IMR-90 (cell line): Measurements from ENCODE around the gene NEMP1. TPM values are rescaled to one million over a fixed set of nuclear protein-coding genes. Genes with fewer than 3 reads are reported as not detected.

ENCODE experiments used
- ATAC-seq: fragments of 200-7000 bp; cut with Tn5 transposase; 2 replicates; pipeline ENCODE4 v1.9.1; 2020; ENCODE audit warnings: low read depth, mild to moderate bottlenecking, moderate library complexity
- BruUV-seq: library from RNA; stranded (reverse); fragments of 400-500 nt; replicated peaks from 2 replicates; lab custom pipeline; 2021; lab: Mats Ljungman, UMichigan
- CTCF ChIA-PET: fragments of 300-600 bp; formaldehyde crosslinking; extraction: SDS; loops from one replicate; lab custom pipeline; 2021; ENCODE audit warnings: antibody characterized with exemption; lab: Yijun Ruan, JAX
- POLR2A ChIA-PET: fragments of 300-600 bp; sonication (Branson Sonifier 250); formaldehyde crosslinking; loops from one replicate; lab custom pipeline; 2022; ENCODE audit warnings: antibody characterized with exemption; ENCODE audit not compliant: unreplicated experiment; lab: Charles Lee
- DNase-seq: peaks from one replicate; pipeline ENCODE4 v3.0.0; 2013
- H2AFZ ChIP-seq: replicated peaks from 2 replicates; pipeline ENCODE3; 2013; ENCODE audit warnings: low read length, mild to moderate bottlenecking; ENCODE audit not compliant: poor library complexity
- H2AK5ac ChIP-seq: 2 replicates; pipeline ENCODE4 v1.6.1; 2013; ENCODE audit warnings: low read depth, low read length, inconsistent platforms
- H2AK9ac ChIP-seq: replicated peaks from 2 replicates; pipeline ENCODE3; 2013; ENCODE audit warnings: mild to moderate bottlenecking, low read depth, low read length, moderate library complexity; ENCODE audit not compliant: poor library complexity
- H2BK120ac ChIP-seq: 2 replicates; pipeline ENCODE4 v1.6.1; 2013; ENCODE audit warnings: low read depth, low read length, inconsistent platforms
- H2BK15ac ChIP-seq: 3 replicates; pipeline ENCODE4 v1.6.1; 2013; ENCODE audit warnings: low read depth, low read length, inconsistent platforms
- H2BK20ac ChIP-seq: 2 replicates; pipeline ENCODE4 v1.6.1; 2013; ENCODE audit warnings: low read depth, mild to moderate bottlenecking, inconsistent platforms, low read length, moderate library complexity
- H2BK5ac ChIP-seq: 2 replicates; pipeline ENCODE4 v1.6.1; 2013; ENCODE audit warnings: mild to moderate bottlenecking, low read depth, low read length, inconsistent platforms; ENCODE audit not compliant: poor library complexity, severe bottlenecking
- H3K14ac ChIP-seq: replicated peaks from 2 replicates; pipeline ENCODE4 v1.6.1; 2013; ENCODE audit warnings: low read depth, low read length, inconsistent platforms
- H3K18ac ChIP-seq: 2 replicates; pipeline ENCODE4 v1.6.1; 2013; ENCODE audit warnings: low read depth, low read length, control low read depth
- H3K23ac ChIP-seq: 2 replicates; pipeline ENCODE4 v1.6.1; 2013; ENCODE audit warnings: low read depth, low read length, inconsistent platforms
- H3K27ac ChIP-seq: 2 replicates; pipeline ENCODE4 v1.5.1; 2013; ENCODE audit warnings: mild to moderate bottlenecking, control low read depth, low read length; ENCODE audit not compliant: insufficient read depth
- H3K27me3 ChIP-seq: 2 replicates; pipeline ENCODE4 v1.6.1; 2013; ENCODE audit warnings: low read length; ENCODE audit not compliant: control insufficient read depth, insufficient read depth
- H3K36me3 ChIP-seq: 2 replicates; pipeline ENCODE4 v1.6.1; 2013; ENCODE audit warnings: low read length, mixed read lengths; ENCODE audit not compliant: control insufficient read depth, insufficient read depth
- H3K4ac ChIP-seq: 2 replicates; pipeline ENCODE4 v1.6.1; 2013; ENCODE audit warnings: low read depth, low read length, inconsistent platforms
- H3K4me1 ChIP-seq: 2 replicates; pipeline ENCODE4 v1.6.1; 2013; ENCODE audit warnings: low read length, mixed read lengths; ENCODE audit not compliant: control insufficient read depth, insufficient read depth
- H3K4me2 ChIP-seq: 2 replicates; pipeline ENCODE4 v1.6.1; 2013; ENCODE audit warnings: low read depth, mild to moderate bottlenecking, control low read depth, low read length, moderate library complexity
- H3K4me3 ChIP-seq: 2 replicates; pipeline ENCODE4 v1.5.1; 2013; ENCODE audit warnings: low read depth, mild to moderate bottlenecking, control low read depth, low read length, moderate library complexity; ENCODE audit not compliant: insufficient read depth
- H3K56ac ChIP-seq: 2 replicates; pipeline ENCODE4 v1.6.1; 2013; ENCODE audit warnings: low read length, inconsistent platforms; ENCODE audit not compliant: insufficient read depth; ENCODE audit errors: extremely low read depth
- H3K79me1 ChIP-seq, 2 experiments: 2 replicates each; pipeline ENCODE4 v1.6.1; 2013; ENCODE audit warnings: low read length in 2 of 2, inconsistent platforms in 1 of 2, low read depth in 1 of 2
- H3K9ac ChIP-seq: 2 replicates; pipeline ENCODE4 v1.6.1; 2013; ENCODE audit warnings: low read depth, low read length, control low read depth
- H3K9me1 ChIP-seq: 2 replicates; pipeline ENCODE4 v1.6.1; 2013; ENCODE audit warnings: low read length, inconsistent platforms; ENCODE audit not compliant: insufficient read depth
- H3K9me3 ChIP-seq: 2 replicates; pipeline ENCODE4 v1.6.1; 2013; ENCODE audit warnings: low read length; ENCODE audit not compliant: control insufficient read depth, insufficient read depth
- H4K20me1 ChIP-seq: 2 replicates; pipeline ENCODE4 v1.6.1; 2013; ENCODE audit warnings: low read length, inconsistent platforms; ENCODE audit not compliant: insufficient read depth
- H4K5ac ChIP-seq: 2 replicates; pipeline ENCODE4 v1.6.1; 2013; ENCODE audit warnings: mild to moderate bottlenecking, low read depth, low read length, control low read depth
- H4K8ac ChIP-seq, 2 experiments: 2 replicates each; pipeline ENCODE4 v1.6.1; 2013; ENCODE audit warnings: low read depth in 2 of 2, low read length in 2 of 2, control low read depth in 1 of 2, inconsistent platforms in 1 of 2
- H4K91ac ChIP-seq: 2 replicates; pipeline ENCODE4 v1.6.1; 2013; ENCODE audit warnings: low read depth, low read length, inconsistent platforms; ENCODE audit not compliant: insufficient read depth
- BHLHE40 ChIP-seq: fragments of 150-350 bp; IDR thresholded peaks from 2 replicates; pipeline ENCODE4 v1.6.1; 2016; ENCODE audit warnings: mild to moderate bottlenecking, low read depth, low read length
- CEBPB ChIP-seq: IDR thresholded peaks from 2 replicates; pipeline ENCODE4 v1.6.1; 2012; ENCODE audit warnings: low read depth, low read length, improper control_type of control experiment
- CHD1 ChIP-seq: IDR thresholded peaks from 2 replicates; pipeline ENCODE4 v1.6.1; 2012; ENCODE audit warnings: low read depth, low read length, improper control_type of control experiment
- FOS ChIP-seq: fragments of 150-350 bp; IDR thresholded peaks from 2 replicates; pipeline ENCODE4 v1.6.1; 2016; ENCODE audit warnings: low read depth, low read length
- MXI1 ChIP-seq: IDR thresholded peaks from 2 replicates; pipeline ENCODE4 v1.6.1; 2012; ENCODE audit warnings: low read depth, mild to moderate bottlenecking, low read length, moderate library complexity, borderline replicate concordance
- NFE2L2 ChIP-seq: fragments of 150-350 bp; IDR thresholded peaks from 2 replicates; pipeline ENCODE4 v1.6.1; 2016; ENCODE audit warnings: low read depth, mild to moderate bottlenecking, low read length
- POLR2A ChIP-seq: IDR thresholded peaks from 2 replicates; pipeline ENCODE4 v1.6.1; 2012; ENCODE audit warnings: mild to moderate bottlenecking, low read depth, low read length
- RAD21 ChIP-seq: IDR thresholded peaks from 2 replicates; pipeline ENCODE4 v1.6.1; 2012; ENCODE audit warnings: low read length, improper control_type of control experiment
- RCOR1 ChIP-seq: IDR thresholded peaks from 2 replicates; pipeline ENCODE4 v1.6.1; 2012; ENCODE audit warnings: mild to moderate bottlenecking, low read length, improper control_type of control experiment; ENCODE audit not compliant: insufficient replicate concordance
- SMC3 ChIP-seq: fragments of 150-350 bp; IDR thresholded peaks from 2 replicates; pipeline ENCODE4 v1.6.1; 2016; ENCODE audit warnings: low read depth, mild to moderate bottlenecking, antibody characterized with exemption, low read length, moderate library complexity
- WGBS, 2 experiments: methylation state at CpG; one replicate each; pipeline versions ENCODE4 v1.1.5 to v1.1.7; 2013; ENCODE audit warnings: missing lambda C conversion rate in 2 of 2; ENCODE audit not compliant: insufficient read length in 1 of 2; ENCODE audit errors: extremely low coverage in 2 of 2; 5-methylcytosine and 5-hydroxymethylcytosine counted together
- dilution Hi-C: fragments of 300-500 bp; cut with HindIII; formaldehyde crosslinking; loops from one replicate; pipeline ENCODE4 v1.14.3; 2018; ENCODE audit warnings: low sequenced_read_pairs; ENCODE audit not compliant: unreplicated experiment
- in situ Hi-C: fragments of 300-500 bp; cut with MboI; formaldehyde crosslinking; loops from 3 replicates; pipeline ENCODE4 v1.14.3; 2019; ENCODE audit warnings: low sequenced_read_pairs, inconsistent platforms, mixed read lengths
- intact Hi-C: fragments of 100-400 bp; cut with micrococcal nuclease; formaldehyde crosslinking; loops from 2 replicates; pipeline ENCODE4 v1.10.0; 2022
- polyA plus RNA-seq, 3 experiments: library from polyadenylated mRNA; depleted of rRNA; stranded (reverse); fragments of >200 nt; gene quantifications; 2 replicates each; pipeline ENCODE4 v1.2.3, GENCODE V29; 2012; ENCODE audit warnings: low replicate concordance in 1 of 3
- total RNA-seq: library from RNA; depleted of rRNA; stranded (reverse); fragments of >200 nt; gene quantifications from 2 replicates; pipeline ENCODE4 v1.2.3, GENCODE V29; 2012
- TF ChIP-seq, protein P1 (sequence below): fragments of 150-350 bp; IDR thresholded peaks from 2 replicates; pipeline ENCODE4 v1.6.1; 2017; ENCODE audit warnings: mild to moderate bottlenecking, antibody characterized with exemption, low read length, low read depth
- TF ChIP-seq, protein P2 (sequence below): conservative IDR thresholded peaks from 2 replicates; pipeline ENCODE4 v1.5.1; 2012; ENCODE audit warnings: mild to moderate bottlenecking, low read depth, low read length, improper control_type of control experiment

The NEMP1 gene
- total and polyA plus RNA-seq, 2 of the 4 experiments (the other 2 are of a cell fraction): 8.9 to 10.9 TPM

DNA sequence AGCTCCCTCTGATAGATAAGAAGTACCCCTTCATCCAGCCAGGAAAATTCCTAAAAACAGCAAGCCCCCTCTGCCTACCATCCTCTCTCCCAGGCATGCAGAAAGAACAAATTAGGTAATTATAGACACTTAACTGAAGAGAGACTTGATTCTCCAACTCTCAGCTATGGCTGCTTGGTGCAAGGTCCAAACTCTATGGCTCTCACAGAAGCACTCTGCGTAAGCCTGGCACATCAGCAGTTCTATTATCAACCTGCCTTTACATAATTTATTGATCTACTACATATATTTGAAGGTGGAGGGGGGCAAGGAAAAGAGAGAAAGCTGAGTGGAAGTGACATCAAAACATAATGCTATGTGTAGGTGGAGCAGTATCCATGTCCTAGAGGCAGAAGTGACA lies 27.6 kb downstream of the NEMP1 start:
- Histone ChIP-seq H3K27me3 (peaks cover 14% of the 10 kb centered on the region), H3K79me1 (no peaks in the 10 kb centered on the region), H3K4me1 (peaks cover 3% of the 10 kb centered on the region; the same call in 1 of the 2 replicates), H3K23ac (no peak overlapping the region), H2AFZ (no peak overlapping the region), H3K9me3 (no peaks in the 10 kb centered on the region), H4K91ac (no peak overlapping the region), H3K27ac (no peak overlapping the region), H4K20me1 (peaks cover 10% of the 10 kb centered on the region; the same call in 1 of the 2 replicates), H3K36me3 (no peaks in the 10 kb centered on the region), H3K18ac (no peak overlapping the region), H4K8ac (no peak overlapping the region), H3K9ac (no peak overlapping the region), H2BK5ac (no peak overlapping the region), H3K14ac (no peak overlapping the region), H2AK9ac (no peak overlapping the region), H3K9me1 (no peaks in the 10 kb centered on the region; the same call in 1 of the 2 replicates), H3K4me2 (no peak overlapping the region), H2BK20ac (no peak overlapping the region), H3K56ac (no peak overlapping the region), H2BK15ac (no peak overlapping the region), H3K4ac (no peak overlapping the region), H2BK120ac (no peak overlapping the region), H2AK5ac (no peak overlapping the region), H3K4me3 (no peak overlapping the region), H4K5ac (no peak overlapping the region)
- CTCF ChIA-PET: interaction anchor here (1.2 kb wide), 1 partner anchor 18 kb away, joined by 3 read pairs; no protein-coding TSS in a partner anchor
- in situ Hi-C loops: loop anchor here (5.0 kb wide), 1 partner anchor 34 kb away; the partner anchor contains the start of gene TAC3
- TF ChIP-seq, protein P1, sequence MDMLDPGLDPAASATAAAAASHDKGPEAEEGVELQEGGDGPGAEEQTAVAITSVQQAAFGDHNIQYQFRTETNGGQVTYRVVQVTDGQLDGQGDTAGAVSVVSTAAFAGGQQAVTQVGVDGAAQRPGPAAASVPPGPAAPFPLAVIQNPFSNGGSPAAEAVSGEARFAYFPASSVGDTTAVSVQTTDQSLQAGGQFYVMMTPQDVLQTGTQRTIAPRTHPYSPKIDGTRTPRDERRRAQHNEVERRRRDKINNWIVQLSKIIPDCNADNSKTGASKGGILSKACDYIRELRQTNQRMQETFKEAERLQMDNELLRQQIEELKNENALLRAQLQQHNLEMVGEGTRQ: no peak
- TF ChIP-seq FOS (no peak), SMC3 (no peak), RCOR1 (no peak), MXI1 (no peak), CHD1 (no peak), RAD21 (no peak), BHLHE40 (no peak), POLR2A (no peak), NFE2L2 (no peak), CEBPB (no peak)
- TF ChIP-seq, protein P2, sequence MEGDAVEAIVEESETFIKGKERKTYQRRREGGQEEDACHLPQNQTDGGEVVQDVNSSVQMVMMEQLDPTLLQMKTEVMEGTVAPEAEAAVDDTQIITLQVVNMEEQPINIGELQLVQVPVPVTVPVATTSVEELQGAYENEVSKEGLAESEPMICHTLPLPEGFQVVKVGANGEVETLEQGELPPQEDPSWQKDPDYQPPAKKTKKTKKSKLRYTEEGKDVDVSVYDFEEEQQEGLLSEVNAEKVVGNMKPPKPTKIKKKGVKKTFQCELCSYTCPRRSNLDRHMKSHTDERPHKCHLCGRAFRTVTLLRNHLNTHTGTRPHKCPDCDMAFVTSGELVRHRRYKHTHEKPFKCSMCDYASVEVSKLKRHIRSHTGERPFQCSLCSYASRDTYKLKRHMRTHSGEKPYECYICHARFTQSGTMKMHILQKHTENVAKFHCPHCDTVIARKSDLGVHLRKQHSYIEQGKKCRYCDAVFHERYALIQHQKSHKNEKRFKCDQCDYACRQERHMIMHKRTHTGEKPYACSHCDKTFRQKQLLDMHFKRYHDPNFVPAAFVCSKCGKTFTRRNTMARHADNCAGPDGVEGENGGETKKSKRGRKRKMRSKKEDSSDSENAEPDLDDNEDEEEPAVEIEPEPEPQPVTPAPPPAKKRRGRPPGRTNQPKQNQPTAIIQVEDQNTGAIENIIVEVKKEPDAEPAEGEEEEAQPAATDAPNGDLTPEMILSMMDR: no peak
- WGBS, 2 experiments: no CpG with 5 or more reads among the region's 1 CpG
- POLR2A ChIA-PET: no interaction called here
- dilution Hi-C loops: no loop called here
- DNase-seq (no peak), ATAC-seq (no peak)
- intact Hi-C loops: no loop called here
- BruUV-seq: no TSS peak
